ENCODE results near the gene SLC39A8.

DNA sequence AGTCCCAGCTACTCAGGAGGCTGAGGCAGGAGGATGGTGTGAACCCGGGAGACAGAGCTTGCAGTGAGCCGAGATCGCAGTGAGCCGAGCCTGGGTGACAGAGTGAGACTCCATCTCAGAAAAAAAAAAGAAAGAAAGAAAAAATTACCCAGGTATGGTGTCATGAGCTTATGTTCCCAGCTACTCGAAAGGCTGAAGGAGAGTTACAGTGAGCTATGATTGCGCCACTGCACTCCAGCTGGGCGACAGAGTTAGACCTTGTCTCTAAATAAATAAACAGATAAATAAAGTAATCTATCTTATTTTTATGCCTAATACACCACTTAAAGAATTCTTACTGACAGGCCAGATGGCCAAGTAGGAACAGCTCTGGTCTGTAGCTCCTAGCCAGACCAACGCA lies 73.0 kb downstream of the SLC39A8 start:
- TF ChIP-seq YY1 (IDR thresholded peaks at IDR 0.05) = no peak
- TF ChIP-seq, protein P1, sequence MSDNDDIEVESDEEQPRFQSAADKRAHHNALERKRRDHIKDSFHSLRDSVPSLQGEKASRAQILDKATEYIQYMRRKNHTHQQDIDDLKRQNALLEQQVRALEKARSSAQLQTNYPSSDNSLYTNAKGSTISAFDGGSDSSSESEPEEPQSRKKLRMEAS (IDR thresholded peaks at IDR 0.05) = no peak
- TF ChIP-seq, protein P2, sequence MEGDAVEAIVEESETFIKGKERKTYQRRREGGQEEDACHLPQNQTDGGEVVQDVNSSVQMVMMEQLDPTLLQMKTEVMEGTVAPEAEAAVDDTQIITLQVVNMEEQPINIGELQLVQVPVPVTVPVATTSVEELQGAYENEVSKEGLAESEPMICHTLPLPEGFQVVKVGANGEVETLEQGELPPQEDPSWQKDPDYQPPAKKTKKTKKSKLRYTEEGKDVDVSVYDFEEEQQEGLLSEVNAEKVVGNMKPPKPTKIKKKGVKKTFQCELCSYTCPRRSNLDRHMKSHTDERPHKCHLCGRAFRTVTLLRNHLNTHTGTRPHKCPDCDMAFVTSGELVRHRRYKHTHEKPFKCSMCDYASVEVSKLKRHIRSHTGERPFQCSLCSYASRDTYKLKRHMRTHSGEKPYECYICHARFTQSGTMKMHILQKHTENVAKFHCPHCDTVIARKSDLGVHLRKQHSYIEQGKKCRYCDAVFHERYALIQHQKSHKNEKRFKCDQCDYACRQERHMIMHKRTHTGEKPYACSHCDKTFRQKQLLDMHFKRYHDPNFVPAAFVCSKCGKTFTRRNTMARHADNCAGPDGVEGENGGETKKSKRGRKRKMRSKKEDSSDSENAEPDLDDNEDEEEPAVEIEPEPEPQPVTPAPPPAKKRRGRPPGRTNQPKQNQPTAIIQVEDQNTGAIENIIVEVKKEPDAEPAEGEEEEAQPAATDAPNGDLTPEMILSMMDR (IDR thresholded peaks at IDR 0.05; ENCODE audit: low read depth, low read length, missing input control) = no peak
- TF ChIP-seq FOXA1 (IDR thresholded peaks at IDR 0.05) = no peak
- no peak for TF ChIP-seq NR2F2 (IDR thresholded peaks at IDR 0.05)
- no peak for TF ChIP-seq HNF4G (IDR thresholded peaks at IDR 0.05)
- no peak for TF ChIP-seq ATF3 (IDR thresholded peaks at IDR 0.05)
